Activated T-cell treated with anti-CD3 and anti-CD28 coated beads, Interleukin-2, amount 50 U/mL, for 24 hours (primary cell): ENCODE measurements around the gene TBC1D22A.

Experiments used
- DNase-seq: peaks from one replicate; pipeline ENCODE4 v3.0.0-alpha.2; 2020
- H3K27ac Mint-ChIP-seq: 2 replicates; pipeline ENCODE4 v1.8.0; 2020; ENCODE audit warnings: mild to moderate bottlenecking, mixed read lengths
- H3K27me3 Mint-ChIP-seq: 2 replicates; pipeline ENCODE4 v1.8.0; 2020; ENCODE audit warnings: mixed read lengths
- H3K36me3 Mint-ChIP-seq: 2 replicates; pipeline ENCODE4 v1.8.0; 2020; ENCODE audit warnings: low read depth, mixed read lengths
- H3K4me1 Mint-ChIP-seq: 2 replicates; pipeline ENCODE4 v1.8.0; 2020; ENCODE audit warnings: low read depth, mixed read lengths
- H3K4me3 Mint-ChIP-seq: 2 replicates; pipeline ENCODE4 v1.8.0; 2020; ENCODE audit warnings: mild to moderate bottlenecking, moderate library complexity, mixed read lengths
- H3K9me3 Mint-ChIP-seq: 2 replicates; pipeline ENCODE4 v1.8.0; 2020; ENCODE audit warnings: mixed read lengths

Gene TBC1D22A

DNA sequence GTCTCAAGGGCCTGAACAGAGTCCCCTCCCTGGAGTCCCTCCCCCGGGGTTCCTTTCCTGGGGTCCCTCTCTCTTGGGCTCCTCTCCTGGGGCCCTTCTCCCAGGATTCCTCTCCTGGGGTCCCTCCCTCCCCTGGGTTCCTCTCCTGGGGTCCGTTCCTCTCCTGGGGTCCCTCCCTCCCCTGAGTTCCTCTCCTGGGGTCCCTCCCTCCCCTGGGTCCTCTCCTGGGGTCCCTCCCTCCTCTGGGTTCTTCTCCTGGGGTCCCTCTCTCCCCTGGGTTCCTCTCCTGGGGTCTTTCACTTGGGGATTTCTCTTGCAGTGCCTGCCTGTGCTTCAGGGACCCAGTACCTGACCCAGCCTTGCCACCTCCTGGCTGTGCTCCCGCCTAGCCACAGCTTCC lies 386.1 kb downstream of the TBC1D22A start:
- no peak overlapping the region for H3K27ac Mint-ChIP-seq
- DNase-seq: no peak
- H3K4me1 Mint-ChIP-seq: no peaks in the 10 kb centered on the region
- no peaks in the 10 kb centered on the region for H3K27me3 Mint-ChIP-seq
- H3K4me3 Mint-ChIP-seq: no peak overlapping the region
- no peaks in the 10 kb centered on the region for H3K9me3 Mint-ChIP-seq
- peaks cover 21% of the 10 kb centered on the region for H3K36me3 Mint-ChIP-seq

DNA sequence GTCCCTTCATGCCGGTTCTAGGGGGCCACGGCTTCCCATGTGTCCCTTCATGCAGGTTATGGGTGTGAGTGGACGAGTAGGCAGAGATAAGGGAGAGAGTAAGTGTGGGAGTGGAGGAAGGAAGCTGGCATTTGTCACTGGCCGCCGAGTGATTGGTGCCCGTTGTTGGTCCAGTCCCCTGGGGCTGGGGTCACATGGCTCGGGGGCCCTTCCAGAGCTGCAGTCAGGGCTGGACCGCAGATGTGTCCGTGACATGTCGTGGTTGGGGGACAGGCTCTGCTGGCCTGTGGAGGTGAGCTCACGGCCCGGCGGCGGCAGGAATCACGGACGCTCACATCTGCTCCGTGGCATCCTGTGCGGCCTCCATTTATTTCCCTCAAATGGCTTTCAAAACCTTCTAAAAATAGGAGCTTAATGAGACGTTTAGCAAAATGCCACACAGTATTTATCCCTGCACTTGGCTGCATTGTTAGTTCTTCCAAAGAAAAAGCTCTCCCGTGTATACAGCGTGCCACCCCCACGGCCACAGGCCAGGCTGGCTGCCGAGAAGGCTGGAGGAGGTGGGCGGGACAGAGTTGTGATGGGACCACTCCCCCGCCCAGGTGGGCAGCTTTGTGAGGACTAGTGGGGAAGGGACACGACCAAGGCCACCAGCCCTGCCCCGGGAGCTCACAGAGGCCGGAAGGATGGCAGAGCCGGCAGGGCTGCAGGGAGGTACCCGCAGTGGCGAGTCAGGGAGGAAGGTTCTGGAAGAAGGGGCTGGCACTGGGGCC lies 386.7 kb downstream of the TBC1D22A start:
- no peaks in the 10 kb centered on the region for H3K27me3 Mint-ChIP-seq
- no peak for DNase-seq
- no peak overlapping the region for H3K4me3 Mint-ChIP-seq
- no peaks in the 10 kb centered on the region for H3K9me3 Mint-ChIP-seq
- H3K4me1 Mint-ChIP-seq: no peaks in the 10 kb centered on the region
- H3K36me3 Mint-ChIP-seq: peaks cover 19% of the 10 kb centered on the region
- no peak overlapping the region for H3K27ac Mint-ChIP-seq

DNA sequence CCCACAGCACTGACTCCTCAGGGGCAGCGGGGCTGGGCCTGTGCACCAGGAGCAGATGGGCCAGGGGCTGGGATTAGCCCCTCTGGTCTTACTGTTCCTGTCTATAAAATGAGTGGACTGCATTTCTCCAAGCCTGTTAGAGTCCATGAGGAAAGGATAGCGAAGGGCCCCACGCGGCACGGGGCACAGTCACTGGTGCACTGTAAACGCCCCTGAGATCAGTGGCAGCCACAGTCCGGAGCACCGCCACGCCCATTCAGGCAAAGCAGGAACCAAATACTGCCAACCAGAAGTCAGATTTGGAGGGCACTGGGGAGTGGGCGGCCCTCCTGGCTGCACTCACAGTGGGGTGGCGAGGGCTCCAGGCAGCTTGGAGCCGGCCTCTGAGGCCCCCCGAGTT lies 387.5 kb downstream of the TBC1D22A start:
- no peaks in the 10 kb centered on the region for H3K4me1 Mint-ChIP-seq
- no peak overlapping the region for H3K4me3 Mint-ChIP-seq
- DNase-seq: no peak
- no peaks in the 10 kb centered on the region for H3K9me3 Mint-ChIP-seq
- H3K36me3 Mint-ChIP-seq: peaks cover 20% of the 10 kb centered on the region
- no peaks in the 10 kb centered on the region for H3K27me3 Mint-ChIP-seq
- no peak overlapping the region for H3K27ac Mint-ChIP-seq

DNA sequence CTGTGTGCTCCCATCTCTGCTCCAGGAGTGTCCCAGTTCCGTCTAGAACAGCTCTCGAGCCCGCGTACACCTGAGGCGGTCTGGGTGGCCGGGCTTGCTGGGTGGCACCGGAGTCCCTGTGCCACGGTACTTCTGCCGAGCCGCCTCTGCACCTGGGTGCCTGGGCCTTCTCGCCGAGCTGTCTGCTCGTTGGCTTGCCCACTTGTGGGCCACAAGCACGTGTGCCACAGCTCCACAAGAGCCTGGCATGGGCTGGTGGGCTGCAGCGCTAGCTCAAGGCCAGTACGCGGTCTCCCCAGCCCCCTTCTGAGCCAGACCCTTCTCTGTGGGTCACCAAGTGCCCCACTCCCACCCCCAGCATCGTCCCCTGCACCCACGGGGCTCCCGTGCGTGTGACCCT lies 388.0 kb downstream of the TBC1D22A start:
- Mint-ChIP-seq H3K9me3 (no peaks in the 10 kb centered on the region), H3K27me3 (no peaks in the 10 kb centered on the region), H3K4me1 (no peaks in the 10 kb centered on the region), H3K4me3 (no peak overlapping the region), H3K36me3 (peaks cover 20% of the 10 kb centered on the region), H3K27ac (no peak overlapping the region)
- no peak for DNase-seq

DNA sequence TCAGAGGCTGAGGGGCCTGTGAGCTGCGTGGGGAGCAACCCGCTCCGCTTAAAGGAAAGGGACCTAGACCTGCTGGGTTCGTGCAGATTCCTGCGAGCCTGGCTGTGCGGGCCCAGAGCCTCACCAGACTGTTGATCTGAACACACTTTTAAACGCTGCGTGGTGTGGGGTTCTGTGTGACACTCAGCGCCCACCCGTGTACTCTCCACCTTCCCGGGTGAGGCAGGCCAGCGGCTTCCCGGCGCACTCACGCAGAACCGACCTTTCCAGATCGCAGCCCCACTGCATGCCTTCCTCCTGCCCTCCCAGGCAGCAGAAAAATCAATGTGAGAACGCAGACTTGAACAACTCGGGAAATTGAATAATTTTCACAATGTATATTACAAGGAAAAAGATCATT lies 388.6 kb downstream of the TBC1D22A start:
- Mint-ChIP-seq H3K4me3 (no peak overlapping the region), H3K27ac (no peak overlapping the region), H3K9me3 (no peaks in the 10 kb centered on the region), H3K36me3 (peaks cover 22% of the 10 kb centered on the region), H3K4me1 (no peaks in the 10 kb centered on the region), H3K27me3 (no peaks in the 10 kb centered on the region)
- no peak for DNase-seq

DNA sequence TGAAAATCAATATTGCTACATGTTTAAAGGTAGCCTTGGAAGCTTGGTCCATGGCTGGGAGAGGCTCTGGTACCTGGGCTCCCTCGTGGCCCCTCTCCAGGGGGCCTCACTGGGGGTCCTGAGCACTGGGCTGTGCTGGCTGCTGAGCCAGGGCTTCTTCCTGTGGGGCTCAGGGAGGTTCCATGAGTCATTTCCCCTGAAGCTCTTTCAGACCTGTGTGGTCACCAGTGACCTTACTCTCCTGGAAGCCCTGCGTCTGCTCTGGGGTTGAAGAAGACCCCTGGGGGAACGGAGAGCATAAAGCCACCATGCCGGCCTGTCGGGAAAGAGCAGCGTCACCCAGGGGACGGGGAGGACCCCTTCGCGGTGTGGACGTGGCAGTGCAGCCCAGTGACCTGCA lies 389.0 kb downstream of the TBC1D22A start:
- H3K36me3 Mint-ChIP-seq: peaks cover 25% of the 10 kb centered on the region
- no peaks in the 10 kb centered on the region for H3K27me3 Mint-ChIP-seq
- no peaks in the 10 kb centered on the region for H3K4me1 Mint-ChIP-seq
- H3K9me3 Mint-ChIP-seq: no peaks in the 10 kb centered on the region
- no peak overlapping the region for H3K27ac Mint-ChIP-seq
- H3K4me3 Mint-ChIP-seq: no peak overlapping the region
- DNase-seq: no peak

DNA sequence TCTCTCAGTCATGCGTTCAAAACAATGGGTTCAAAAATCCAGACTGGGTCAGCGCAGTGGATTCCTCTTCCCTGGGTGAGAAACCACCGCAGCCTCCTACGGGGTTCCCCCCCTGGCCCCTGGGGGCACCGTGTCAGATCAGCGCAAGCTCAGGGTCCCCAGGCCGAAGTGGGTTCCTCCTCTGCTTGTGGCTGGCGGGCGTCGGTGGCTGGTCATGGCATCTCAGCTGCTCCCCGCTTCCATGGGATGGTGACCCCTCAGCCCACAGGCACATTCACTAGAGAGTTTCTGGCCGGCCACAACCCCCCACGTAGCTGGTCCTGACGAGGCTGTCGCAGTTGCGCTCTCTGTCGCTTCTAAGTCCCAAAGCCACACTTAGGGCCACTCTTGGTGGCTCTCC lies 389.8 kb downstream of the TBC1D22A start:
- peaks cover 26% of the 10 kb centered on the region for H3K36me3 Mint-ChIP-seq
- no peak overlapping the region for H3K27ac Mint-ChIP-seq
- no peak for DNase-seq
- H3K4me3 Mint-ChIP-seq: no peak overlapping the region
- H3K4me1 Mint-ChIP-seq: no peaks in the 10 kb centered on the region
- no peaks in the 10 kb centered on the region for H3K9me3 Mint-ChIP-seq
- H3K27me3 Mint-ChIP-seq: no peaks in the 10 kb centered on the region

DNA sequence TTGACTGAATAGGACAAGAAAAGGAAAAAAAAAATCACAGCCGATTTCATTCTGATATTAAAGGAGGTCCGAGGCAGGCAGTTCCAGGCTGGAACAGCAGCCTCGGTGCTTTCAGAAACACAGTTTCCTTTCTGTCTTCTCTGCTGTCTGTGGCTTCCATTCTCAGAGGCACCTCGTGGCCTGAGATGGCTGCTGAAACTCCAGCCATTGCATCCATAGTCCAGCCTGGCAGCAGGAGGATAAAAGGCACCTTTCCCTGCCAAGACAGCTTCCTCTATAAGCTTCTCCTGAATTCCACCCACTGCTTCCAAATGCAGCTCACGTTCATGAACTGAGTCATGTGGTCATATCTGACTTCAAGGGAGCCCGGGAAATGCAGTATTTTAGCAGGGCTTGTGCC lies 390.5 kb downstream of the TBC1D22A start:
- H3K27ac Mint-ChIP-seq: no peak overlapping the region
- H3K27me3 Mint-ChIP-seq: no peaks in the 10 kb centered on the region
- no peak for DNase-seq
- no peak overlapping the region for H3K4me3 Mint-ChIP-seq
- no peaks in the 10 kb centered on the region for H3K4me1 Mint-ChIP-seq
- H3K36me3 Mint-ChIP-seq: peaks cover 27% of the 10 kb centered on the region
- no peaks in the 10 kb centered on the region for H3K9me3 Mint-ChIP-seq

DNA sequence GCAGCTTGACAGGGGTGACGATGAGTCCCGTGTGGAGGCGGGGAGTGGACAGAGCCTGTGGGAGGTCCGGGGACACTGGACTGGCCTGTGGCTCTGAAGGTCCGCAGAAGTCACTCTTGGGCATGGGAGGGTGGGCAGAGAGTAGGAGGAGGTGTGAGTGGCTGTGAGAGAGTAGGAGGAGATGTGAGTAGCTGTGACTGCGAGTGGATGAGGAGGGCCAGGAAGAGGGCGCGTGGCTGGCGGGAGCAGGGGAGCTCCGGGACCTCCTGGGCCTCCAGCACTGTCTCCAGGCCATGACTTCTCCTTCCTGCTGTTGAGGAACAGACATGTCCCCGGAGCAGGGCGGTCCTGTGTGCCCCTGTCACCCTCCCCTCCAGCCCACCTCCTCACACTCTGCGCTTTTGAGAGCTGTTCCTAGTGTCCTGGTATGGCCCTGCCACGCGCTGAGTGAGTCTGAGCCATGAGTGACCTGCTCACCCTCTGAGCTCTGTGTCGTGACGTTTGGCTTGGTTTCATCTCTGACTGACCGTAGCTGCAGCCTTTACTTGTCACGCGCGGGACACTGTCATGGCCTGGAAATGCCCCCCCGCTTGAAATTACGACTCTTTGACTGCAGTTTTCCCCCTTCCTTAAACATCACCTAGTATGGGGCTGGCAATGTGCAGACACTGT lies 391.5 kb downstream of the TBC1D22A start:
- Mint-ChIP-seq H3K4me3 (no peak overlapping the region), H3K27me3 (no peaks in the 10 kb centered on the region), H3K4me1 (no peaks in the 10 kb centered on the region), H3K36me3 (peaks cover 27% of the 10 kb centered on the region), H3K27ac (no peak overlapping the region), H3K9me3 (no peaks in the 10 kb centered on the region)
- no peak for DNase-seq

DNA sequence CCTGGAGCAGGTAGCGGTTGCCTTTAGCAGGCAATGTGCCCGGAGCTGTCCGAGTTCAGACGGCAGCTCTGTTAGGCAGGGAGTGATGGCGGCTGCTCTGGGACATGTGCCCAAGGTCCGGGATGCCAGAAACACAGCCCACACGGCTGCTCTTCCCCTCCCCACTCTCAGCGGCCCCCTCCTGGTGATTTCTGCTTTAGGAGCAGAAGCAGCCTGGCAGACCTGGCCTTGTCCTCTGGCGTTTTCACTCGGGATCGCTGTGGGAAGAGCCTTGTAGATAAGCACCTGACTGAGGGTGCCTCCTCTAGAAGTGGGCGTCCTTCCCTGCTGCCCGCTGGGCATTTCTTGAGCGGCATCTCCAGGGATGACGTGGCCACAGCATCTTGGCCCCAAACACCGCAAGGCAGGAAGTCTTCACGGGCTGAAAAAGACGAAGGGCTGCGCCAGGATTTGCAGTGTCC lies 392.2 kb downstream of the TBC1D22A start:
- DNase-seq: no peak
- H3K9me3 Mint-ChIP-seq: no peaks in the 10 kb centered on the region
- peaks cover 27% of the 10 kb centered on the region for H3K36me3 Mint-ChIP-seq
- no peaks in the 10 kb centered on the region for H3K27me3 Mint-ChIP-seq
- H3K4me1 Mint-ChIP-seq: no peaks in the 10 kb centered on the region
- H3K4me3 Mint-ChIP-seq: no peak overlapping the region
- no peak overlapping the region for H3K27ac Mint-ChIP-seq

DNA sequence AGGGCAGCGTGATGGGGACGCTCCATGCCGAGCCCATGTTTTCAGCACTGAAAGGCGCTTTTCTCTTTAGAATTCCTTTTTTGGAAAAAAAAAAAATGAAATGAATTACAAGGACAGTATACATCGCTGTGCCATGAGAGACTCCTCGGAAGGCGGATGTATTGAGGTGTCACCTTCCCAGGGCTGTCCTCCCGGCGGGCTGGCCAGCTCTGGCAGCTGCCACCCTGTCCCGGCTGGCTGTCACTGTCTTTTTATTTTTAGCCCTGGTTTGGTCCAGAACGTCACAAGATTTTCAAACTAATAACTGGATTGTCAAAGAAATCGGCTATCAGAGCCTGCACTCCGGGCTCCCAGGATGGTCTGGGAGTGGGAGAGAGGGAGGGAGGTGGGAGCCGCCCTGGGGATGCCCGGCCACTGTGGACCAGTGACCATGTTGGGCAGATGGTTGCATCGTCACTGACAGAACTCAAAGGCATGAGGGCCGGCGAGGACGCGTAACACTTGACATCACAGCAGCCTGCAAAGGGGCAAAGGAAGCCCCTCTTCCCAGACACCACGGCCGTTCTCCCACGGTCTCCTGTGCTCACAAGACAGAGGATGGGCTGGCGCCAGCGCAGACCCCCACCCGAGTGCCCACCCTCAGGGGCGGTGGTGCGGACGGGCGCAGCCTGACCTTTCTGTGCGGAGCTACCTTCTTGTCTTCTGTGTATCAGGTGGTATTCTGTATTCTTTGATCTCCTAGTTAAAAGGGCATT lies 392.9 kb downstream of the TBC1D22A start:
- no peaks in the 10 kb centered on the region for H3K27me3 Mint-ChIP-seq
- no peaks in the 10 kb centered on the region for H3K9me3 Mint-ChIP-seq
- H3K27ac Mint-ChIP-seq: no peak overlapping the region
- H3K4me1 Mint-ChIP-seq: no peaks in the 10 kb centered on the region
- H3K4me3 Mint-ChIP-seq: no peak overlapping the region
- H3K36me3 Mint-ChIP-seq: peaks cover 27% of the 10 kb centered on the region
- DNase-seq: no peak

DNA sequence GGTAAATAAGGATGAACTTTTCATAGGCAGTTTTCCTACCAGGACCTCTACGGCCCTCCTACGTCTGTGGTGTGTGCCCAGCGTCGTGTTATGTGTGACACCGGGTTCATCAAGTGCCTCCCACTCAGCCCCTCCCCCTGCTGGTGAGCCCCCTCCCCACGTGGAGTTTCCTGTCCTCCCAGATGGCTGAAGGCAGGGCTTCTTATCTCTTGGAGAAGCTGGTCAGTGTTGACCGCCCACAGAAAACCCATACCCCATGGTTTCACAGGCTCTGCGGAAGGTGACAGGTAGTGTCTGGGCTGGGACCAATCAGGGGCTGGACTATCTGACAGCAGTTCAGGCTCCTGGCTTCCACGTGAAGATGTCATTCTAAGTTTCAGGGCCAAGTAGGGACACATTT lies 393.5 kb downstream of the TBC1D22A start:
- Mint-ChIP-seq H3K27me3 (no peaks in the 10 kb centered on the region), H3K4me3 (no peak overlapping the region), H3K36me3 (peaks cover 25% of the 10 kb centered on the region), H3K27ac (no peak overlapping the region), H3K4me1 (no peaks in the 10 kb centered on the region), H3K9me3 (no peaks in the 10 kb centered on the region)
- no peak for DNase-seq

DNA sequence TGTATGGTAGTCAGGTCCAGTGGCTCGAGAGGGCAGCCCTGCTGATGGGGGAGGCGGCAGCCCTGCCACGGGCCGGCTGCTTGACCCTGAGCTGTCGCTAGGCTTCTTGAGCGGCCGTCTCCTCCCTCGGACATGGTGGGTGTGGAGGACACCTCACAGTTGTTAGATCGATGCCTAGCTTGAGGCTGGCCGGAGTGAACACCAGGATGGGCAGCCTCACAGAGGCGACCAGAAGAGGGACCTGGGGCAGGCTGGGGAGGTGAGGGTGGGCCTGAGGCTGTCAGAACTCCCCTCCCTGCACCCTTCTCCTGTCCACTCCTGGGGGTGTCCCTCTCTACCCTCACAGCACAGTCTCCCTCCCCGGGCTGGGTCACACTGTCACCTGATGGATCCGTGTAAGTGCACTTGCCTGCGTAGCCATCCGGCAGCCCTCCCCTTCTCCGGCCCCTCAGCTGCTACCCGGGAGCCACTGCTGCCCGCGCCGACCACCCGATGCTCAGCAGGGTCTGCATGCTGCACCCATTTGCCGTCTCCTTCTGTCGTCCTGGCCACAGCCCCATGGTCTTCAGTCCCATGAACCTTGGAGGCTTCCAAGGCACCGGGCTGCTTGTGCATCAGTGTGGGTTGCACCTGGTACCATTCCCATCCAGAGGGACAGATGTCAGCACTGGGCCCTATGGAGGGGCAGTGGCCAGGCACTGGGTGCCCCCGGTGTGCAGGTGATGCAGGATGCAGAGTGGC lies 394.1 kb downstream of the TBC1D22A start:
- DNase-seq: no peak
- Mint-ChIP-seq H3K4me3 (no peak overlapping the region), H3K27me3 (no peaks in the 10 kb centered on the region), H3K4me1 (no peaks in the 10 kb centered on the region), H3K9me3 (no peaks in the 10 kb centered on the region), H3K36me3 (peaks cover 21% of the 10 kb centered on the region), H3K27ac (no peak overlapping the region)

DNA sequence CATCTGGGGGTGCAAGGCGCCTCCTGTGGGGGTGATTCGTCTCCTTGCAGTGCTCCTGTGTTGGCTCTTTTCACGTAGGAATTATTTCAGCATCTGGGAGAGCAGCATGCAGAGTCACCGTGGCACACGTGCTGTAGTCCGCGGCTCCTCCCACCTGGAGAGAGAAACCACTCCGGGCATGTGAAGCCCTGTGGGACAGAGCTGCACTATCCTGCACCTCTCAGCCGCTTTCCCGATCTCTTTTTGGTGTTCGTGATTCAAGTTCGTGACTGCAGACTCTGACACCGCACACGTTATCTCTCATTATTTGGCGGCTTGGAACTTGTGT lies 394.6 kb downstream of the TBC1D22A start:
- Mint-ChIP-seq H3K4me1 (no peaks in the 10 kb centered on the region), H3K36me3 (peaks cover 21% of the 10 kb centered on the region), H3K9me3 (no peaks in the 10 kb centered on the region), H3K4me3 (no peak overlapping the region), H3K27ac (no peak overlapping the region), H3K27me3 (no peaks in the 10 kb centered on the region)
- DNase-seq: no peak
